SK-N-SH treated with all-trans-retinoic acid at 6 μM for 48 hours (cell line): ENCODE results near the gene RAD51B.

ENCODE experiments used
- PPARA ChIP-seq: fragments of 250-450 bp; sonication (Bioruptor Pico); IDR thresholded peaks from 2 replicates; pipeline ENCODE4 v1.5.0; 2020; ENCODE audit warnings: mild to moderate bottlenecking, borderline replicate concordance
- ZNF8 ChIP-seq: fragments of 450-650 bp; formaldehyde crosslinking; IDR thresholded peaks from 2 replicates; pipeline ENCODE4 v1.5.0; 2020; ENCODE audit warnings: mild to moderate bottlenecking, moderate library complexity

- TF ChIP-seq ZNF8 (CRISPR knock-in tag) (no peak), PPARA (CRISPR knock-in tag) (no peak)
Measured at GRCh38 chr14:68691031-68691791, 871.6 kb downstream of the RAD51B start.
